GM18505 (cell line): ENCODE results near the gene ENTPD8.
"Not testable (repeated sequence)": the region's sequence is repeated elsewhere in the genome, so short reads cannot be mapped to it uniquely, and the experiment has no call there.

Source experiments
- ATAC-seq: cut with Tn5 transposase; IDR thresholded peaks from one replicate; pipeline ENCODE4 v1.9.1; 2021; ENCODE audit not compliant: unreplicated experiment
- POLR2A ChIP-seq: IDR thresholded peaks from 4 replicates; pipeline ENCODE4 v1.6.1; 2011; ENCODE audit warnings: borderline replicate concordance; ENCODE audit not compliant: insufficient read depth, insufficient read length; ENCODE audit errors: extremely low read depth

Gene ENTPD8

DNA sequence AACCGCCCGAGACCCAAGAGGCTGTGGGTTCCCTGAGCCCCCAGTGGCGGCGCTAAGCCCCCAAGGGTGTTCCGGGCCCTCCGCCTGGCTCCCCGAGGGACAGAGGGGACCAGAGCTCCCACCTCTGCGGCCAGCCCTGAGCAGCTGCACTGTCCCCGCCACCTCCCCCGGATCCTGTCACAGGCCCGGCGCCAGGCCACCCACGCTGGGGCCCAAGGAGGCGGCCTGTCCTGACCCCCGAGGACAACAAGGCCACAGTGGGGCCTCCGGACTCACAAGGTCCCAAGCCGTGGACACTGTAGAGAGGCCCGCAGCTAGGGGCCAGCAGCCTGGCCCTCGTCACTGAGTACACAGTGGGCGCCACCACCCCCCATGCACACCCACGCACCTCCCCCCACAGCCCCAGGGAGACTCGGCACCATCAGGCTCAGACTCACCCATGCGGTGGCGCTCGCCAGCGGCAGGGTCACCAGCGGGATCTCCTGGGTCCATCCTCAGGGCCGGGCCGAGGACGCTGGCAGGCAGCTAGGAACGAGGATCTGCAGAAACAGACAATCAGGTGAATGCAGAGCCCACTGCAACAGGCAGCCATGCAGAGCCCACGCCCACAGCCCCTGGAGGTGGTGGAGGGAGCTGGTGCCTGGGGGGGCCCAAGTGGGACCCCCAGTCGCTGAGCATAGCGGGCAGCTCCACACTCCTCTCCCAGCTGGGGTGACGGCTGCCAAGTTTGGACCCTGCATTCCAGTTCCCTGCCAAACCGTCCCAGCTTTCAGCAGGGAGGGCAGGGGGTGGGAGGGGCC, 46.1 kb downstream of the ENTPD8 start:
- TF ChIP-seq POLR2A: no peak
- no peak for ATAC-seq

DNA sequence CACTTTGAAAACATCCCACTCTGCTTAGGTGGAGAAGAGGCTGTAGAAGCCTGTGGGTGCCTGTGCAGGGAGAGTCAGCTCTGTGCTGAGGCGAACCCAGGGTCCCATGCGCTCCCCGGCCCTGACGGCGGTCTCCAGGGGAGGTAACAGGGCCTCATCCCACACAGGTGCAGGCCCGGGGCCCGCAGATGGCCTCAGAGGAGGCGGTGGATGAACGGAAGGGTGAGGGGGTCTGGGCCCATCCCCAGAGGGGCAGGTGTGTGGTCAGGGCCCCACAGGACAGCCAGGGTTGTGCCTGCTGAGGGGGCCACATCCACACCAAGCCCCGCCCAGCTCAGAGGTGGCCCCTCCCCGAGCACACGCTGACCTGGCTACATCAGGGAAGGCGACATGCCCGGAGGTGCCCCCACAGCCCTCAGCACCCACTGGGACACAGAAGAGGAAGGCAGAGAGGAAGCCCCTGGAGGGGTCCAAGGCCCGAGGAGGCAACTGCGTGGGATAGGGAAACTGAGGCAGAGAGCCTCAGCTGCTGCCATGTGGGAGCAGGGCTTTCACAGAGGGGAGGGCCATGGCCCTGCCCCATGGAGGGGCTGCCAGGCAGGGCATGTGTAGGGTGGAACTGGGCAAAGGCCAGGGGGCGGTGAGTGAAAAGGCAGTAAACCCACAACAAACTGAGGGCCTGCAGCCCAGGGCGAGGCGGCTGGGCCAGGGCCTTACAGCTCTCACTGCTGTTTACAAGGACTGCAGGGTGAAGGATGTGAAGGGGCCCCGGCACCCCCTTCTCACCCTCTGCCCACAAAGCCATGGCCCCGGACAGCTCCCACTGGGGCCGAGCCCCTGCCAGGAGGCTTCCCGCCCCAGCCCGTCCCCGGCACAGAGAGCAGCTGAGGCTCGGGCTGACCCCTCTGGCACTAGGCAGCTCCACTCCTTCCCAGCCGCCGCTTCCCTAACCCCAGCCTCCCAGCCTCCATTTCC, 47.7 kb downstream of the ENTPD8 start:
- ATAC-seq: no peak
- TF ChIP-seq POLR2A: no peak

GRCh38 chr9:137392232-137393007, 48.7 kb downstream of the ENTPD8 start:
- no peak for ATAC-seq

DNA sequence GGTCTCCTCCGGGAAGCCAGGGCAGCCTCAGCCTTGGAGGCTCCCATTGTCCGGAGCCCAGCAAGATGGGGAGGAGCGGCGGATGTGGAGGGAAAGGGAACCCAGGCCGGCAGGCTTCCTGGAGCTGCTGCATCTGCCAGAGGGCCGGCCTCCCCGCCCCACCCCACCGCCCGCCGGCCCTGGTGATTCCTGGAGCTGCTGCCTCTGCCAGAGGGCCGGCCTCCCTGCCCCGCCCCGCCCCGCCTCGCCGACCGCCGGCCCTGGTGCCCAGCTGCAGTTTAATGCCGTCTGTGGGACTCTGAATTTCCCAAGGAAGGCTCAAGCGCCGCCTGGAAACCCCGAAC, 49.8 kb downstream of the ENTPD8 start:
- no peak for ATAC-seq
- TF ChIP-seq POLR2A: no peak

More at GRCh38 chr9:137392232-137393007, 48.7 kb downstream of the ENTPD8 start:
- TF ChIP-seq POLR2A: no peak

GRCh38 chr9:137390553-137391410, 50.4 kb downstream of the ENTPD8 start:
- no peak for ATAC-seq
- no peak for TF ChIP-seq POLR2A

- no peak for ATAC-seq
- no peak for TF ChIP-seq POLR2A
Measured at GRCh38 chr9:137389428-137389746, 51.8 kb downstream of the ENTPD8 start.

DNA sequence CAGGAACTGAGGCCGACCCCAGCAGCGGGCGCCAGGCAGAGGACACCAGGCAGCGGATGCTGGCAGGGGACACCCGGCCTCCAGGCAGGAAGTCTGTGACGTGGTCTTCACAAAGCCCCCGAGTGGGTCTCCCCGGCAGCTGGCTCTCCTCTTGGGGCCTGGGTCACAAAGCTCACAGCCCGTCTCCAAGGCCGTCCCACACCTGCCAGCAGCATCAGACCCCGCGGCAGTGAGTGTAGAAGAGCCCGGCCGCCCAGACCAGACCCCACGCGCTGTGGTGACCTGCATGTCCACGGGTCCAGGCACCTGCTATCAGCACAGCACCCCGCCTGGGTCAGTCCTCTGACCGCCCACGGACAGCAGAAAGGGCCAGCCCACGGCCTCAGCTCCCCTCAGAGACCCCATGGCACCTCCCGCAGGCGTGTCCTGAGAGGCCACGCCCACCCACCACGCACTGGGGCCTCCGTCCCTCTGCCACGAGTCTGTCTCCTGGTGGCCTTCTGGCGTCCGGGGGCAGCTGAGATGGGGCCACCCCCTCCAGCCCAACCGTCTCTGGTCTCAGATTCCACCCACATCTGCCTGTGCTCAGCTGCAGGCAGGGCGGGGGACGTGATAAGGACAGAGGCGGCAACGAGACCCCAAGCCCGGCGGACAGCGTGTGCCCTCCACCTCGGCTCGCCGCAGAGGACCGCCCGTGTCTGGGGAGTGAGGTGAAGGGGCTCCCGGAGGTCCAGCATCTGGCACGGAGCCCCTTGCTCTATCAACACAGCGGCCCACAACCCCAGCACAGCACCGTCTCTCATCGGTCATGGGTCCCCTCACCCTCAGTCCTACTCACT, 52.3 kb downstream of the ENTPD8 start:
- ATAC-seq: no peak
- no peak for TF ChIP-seq POLR2A

DNA sequence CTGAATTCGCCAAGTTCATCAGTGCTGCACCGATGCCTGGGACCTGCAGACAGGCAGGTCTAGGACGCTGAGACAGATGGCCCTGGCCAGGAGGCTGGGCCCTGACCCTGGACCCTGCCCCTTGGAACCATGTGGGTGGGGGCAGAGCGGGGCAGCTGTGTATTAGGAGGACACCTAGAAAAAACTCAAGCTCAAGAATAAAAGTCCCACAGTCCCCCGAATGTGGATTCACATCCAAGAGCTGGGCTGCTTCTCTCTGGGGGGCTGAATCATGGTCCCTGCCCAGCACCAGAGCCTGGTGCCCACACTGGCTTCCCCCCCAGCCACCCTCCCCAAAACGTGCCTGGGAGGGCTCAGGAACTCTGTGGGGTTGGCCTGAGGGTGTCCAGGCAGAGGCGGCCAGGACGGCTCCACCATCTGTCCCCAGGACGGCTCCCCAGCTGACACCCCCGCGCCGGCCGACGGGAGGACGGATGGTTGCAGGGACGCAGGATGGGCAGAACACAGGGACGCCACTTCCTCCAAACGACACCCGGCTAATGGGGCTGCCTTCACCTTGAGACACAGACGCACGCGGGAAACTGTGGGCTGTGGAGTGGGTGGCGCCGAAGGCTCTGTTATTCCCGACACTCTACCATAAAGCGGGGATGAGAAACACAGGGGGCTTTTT, 53.1 kb downstream of the ENTPD8 start:
- no peak for ATAC-seq
- TF ChIP-seq POLR2A: no peak

GRCh38 chr9:137387114-137387890, 53.9 kb downstream of the ENTPD8 start:
- no peak for TF ChIP-seq POLR2A
- no peak for ATAC-seq

DNA sequence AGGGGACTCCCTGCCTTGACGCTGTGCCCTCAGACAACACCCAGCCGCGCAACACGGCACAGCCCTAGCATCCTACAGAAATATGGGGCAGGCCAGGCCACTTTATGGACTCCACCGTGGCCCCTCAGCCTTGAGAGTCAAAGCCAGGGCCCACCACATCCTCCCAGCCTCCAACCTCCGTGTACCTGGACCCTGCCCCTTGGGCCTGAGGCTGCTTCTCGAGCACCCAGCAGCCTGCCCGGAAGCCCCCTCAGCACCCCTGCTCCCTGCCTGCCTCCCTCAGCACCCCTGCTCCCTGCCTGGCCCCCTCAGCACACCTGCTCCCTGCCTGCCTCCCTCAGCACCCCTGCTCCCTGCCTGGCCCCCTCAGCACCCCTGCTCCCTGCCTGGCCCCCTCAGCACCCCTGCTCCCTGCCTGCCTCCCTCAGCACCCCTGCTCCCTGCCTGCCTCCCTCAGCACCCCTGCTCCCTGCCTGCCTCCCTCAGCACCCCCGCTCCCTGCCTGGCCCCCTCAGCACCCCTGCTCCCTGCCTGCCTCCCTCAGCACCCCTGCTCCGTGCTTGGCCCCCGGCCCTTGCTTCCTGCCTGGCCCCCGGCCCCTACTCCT, 54.5 kb downstream of the ENTPD8 start:
- ATAC-seq: not testable (repeated sequence)
